BLaER1 treated with 17β-estradiol and CSF1 and Interleukin-3, amounts not matched to agents 10 nM and 100 nM (cell line): Measurements from ENCODE around the gene DBP.

Source experiments
- H3K27ac ChIP-seq, 11 experiments: shearing (Covaris generic); formaldehyde crosslinking; 2 replicates each; pipeline ENCODE4 v1.8.1; 2022
- H3K27me3 ChIP-seq, 11 experiments: shearing (Covaris generic); formaldehyde crosslinking; 2 replicates each; pipeline ENCODE4 v1.8.1; 2022
- H3K36me3 ChIP-seq, 11 experiments: shearing (Covaris generic); formaldehyde crosslinking; 2 replicates each; pipeline ENCODE4 v1.8.1; 2022
- H3K4me1 ChIP-seq, 10 experiments: shearing (Covaris generic); formaldehyde crosslinking; 2 replicates each; pipeline ENCODE4 v1.8.1; 2022
- H3K4me2 ChIP-seq, 11 experiments: shearing (Covaris generic); formaldehyde crosslinking; 2 replicates each; pipeline ENCODE4 v1.8.1; 2022
- H3K4me3 ChIP-seq, 10 experiments: shearing (Covaris generic); formaldehyde crosslinking; 2 replicates each; pipeline ENCODE4 v1.8.1; 2022
- H3K9ac ChIP-seq, 11 experiments: shearing (Covaris generic); formaldehyde crosslinking; 2 replicates each; pipeline ENCODE4 v1.8.1; 2022
- H3K9me3 ChIP-seq, 11 experiments: shearing (Covaris generic); formaldehyde crosslinking; replicated peaks in 1 of 11; 2 replicates each; pipeline ENCODE4 v1.8.1; 2022
- H4K20me1 ChIP-seq, 11 experiments: shearing (Covaris generic); formaldehyde crosslinking; 2 replicates each; pipeline ENCODE4 v1.8.1; 2022
- Cebpa-rat ChIP-seq, 11 experiments: shearing (Covaris generic); IDR thresholded peaks; 2 replicates each; pipeline ENCODE4 v1.8.1; 2022

DBP gene

DNA sequence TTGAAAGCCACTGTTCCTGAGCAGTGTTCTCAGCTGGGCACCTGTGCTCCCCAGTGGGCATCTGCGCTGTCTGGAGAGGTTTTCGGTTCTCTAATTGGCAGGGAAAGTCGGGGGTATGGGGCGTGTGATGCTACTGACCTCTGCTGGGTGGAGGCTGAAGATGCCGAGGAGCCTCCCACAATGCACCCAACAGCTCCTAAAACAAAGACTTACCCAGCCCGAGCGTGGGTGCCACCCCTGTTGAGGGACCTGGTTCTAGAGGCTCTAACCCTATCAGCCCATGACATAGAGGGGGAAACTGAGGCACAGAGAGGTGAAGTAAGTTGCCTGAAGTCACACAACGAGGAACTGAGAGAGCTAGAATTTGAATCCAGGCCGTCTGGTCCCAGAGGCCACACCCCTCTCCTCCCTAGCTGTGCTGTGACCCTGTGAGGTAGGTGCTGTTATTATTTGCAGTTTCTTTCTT is 28.3 kb downstream of the DBP start:
- Histone ChIP-seq H3K27ac (peak overlapping the region in 8 of 11 experiments; percentile 40 to 67 (median 56); a peak in 15 of 22 replicates), H3K9ac (peak overlapping the region in 10 of 11 experiments; percentile 40 to 67 (median 55); a peak in 16 of 22 replicates), H3K36me3 (peaks cover 0 to 12% (median 9%) of the 10 kb centered on the region in 11 experiments; a peak in 7 of 22 replicates), H4K20me1 (peaks cover 0 to 22% (median 12%) of the 10 kb centered on the region in 11 experiments; a peak in 18 of 22 replicates), H3K9me3 (no peaks in the 10 kb centered on the region), H3K4me3 (no peak overlapping the region; a peak in 1 of 20 replicates), H3K4me1 (peaks cover 6 to 26% (median 16%) of the 10 kb centered on the region in 10 experiments; a peak in 15 of 20 replicates), H3K4me2 (peak overlapping the region; percentile 36 to 75 (median 49); a peak in 21 of 22 replicates), H3K27me3 (no peaks in the 10 kb centered on the region)
- no peak for TF ChIP-seq Cebpa-rat (IDR thresholded peaks at IDR 0.05)

DNA sequence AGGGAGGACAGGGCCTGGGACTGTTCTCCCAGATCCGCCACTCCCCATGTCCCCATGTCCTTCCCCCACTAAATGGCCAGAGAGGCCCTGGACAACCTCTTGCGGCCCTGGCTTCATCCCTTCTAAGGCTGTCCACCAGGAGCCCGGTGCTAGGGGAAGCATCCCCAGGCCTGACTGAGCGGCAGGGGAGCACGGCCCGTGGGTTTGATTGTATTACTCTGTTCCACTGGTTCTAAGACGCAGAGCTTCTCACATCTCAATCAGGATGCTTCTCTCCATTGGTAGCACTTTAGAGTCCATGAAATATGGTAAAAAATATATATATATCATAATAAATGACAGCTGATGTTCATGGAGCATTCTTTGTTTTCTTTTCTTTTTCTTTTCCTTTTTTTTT is 29.8 kb downstream of the DBP start:
- Histone ChIP-seq H3K9ac (0 out of 22 replicates have a peak overlapping the region, but pooled peaks of 1 of the 11 experiments have one; percentile 3), H4K20me1 (peaks cover 0 to 7% (median 0%) of the 10 kb centered on the region in 11 experiments; a peak in 1 of 22 replicates)

DNA sequence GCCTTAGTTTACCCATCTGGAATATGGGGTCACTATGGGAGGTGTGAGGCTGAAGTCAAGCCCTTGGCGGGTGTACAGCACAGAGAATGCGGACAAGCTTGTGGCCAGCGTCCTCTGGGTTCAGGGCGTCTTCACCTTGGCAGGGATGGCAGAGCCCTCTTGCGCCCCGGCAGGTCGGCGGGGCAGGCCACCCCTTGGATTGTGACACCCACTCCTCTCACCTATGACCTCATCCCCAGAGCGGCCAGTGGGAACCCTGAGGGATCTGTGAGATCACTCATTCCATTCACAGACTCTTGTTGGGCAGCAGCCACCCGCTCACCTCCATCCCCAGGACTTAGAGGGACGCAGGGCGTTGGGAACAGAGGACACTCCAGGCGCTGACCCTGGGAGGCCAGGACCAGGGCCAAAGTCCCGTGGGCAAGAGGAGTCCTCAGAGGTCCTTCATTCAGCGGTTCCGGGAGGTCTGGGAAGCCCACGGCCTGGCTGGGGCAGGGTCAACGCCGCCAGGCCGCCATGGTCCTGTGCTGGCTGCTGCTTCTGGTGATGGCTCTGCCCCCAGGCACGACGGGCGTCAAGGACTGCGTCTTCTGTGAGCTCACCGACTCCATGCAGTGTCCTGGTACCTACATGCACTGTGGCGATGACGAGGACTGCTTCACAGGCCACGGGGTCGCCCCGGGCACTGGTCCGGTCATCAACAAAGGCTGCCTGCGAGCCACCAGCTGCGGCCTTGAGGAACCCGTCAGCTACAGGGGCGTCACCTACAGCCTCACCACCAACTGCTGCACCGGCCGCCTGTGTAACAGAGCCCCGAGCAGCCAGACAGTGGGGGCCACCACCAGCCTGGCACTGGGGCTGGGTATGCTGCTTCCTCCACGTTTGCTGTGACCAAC is 30.5 kb downstream of the DBP start, which contains the start of gene SPACA4:
Gene SPACA4, plus strand, starts transcription at position 280 of the 896 bp plus-strand sequence. Its CDS starts 237 bp downstream, at position 517.
- TF ChIP-seq Cebpa-rat (IDR thresholded peaks at IDR 0.05): no peak
- H3K9me3 ChIP-seq: no peaks in the 10 kb centered on the region
- no peaks in the 10 kb centered on the region for H3K36me3 ChIP-seq
- H3K9ac ChIP-seq: peak within 1 kb of the TSS in 4 of 11 experiments; percentile 3 to 12 (median 8); a peak in 2 of 22 replicates
- H3K4me2 ChIP-seq: no peak within 1 kb of the TSS
- H3K27me3 ChIP-seq: no peaks in the 10 kb centered on the region
- peaks cover 8 to 23% (median 13%) of the 10 kb centered on the region in 10 experiments; a peak in 17 of 20 replicates for H3K4me1 ChIP-seq
- no peak within 1 kb of the TSS; a peak in 1 of 22 replicates for H3K27ac ChIP-seq
- peaks cover 0 to under 1% (median 0%) of the 10 kb centered on the region in 11 experiments; a peak in 1 of 22 replicates for H4K20me1 ChIP-seq
- no peak within 1 kb of the TSS for H3K4me3 ChIP-seq

More for the DNA sequence above, 29.8 kb downstream of the DBP start:
- TF ChIP-seq Cebpa-rat (IDR thresholded peaks at IDR 0.05): no peak
- no peaks in the 10 kb centered on the region for H3K36me3 ChIP-seq
- H3K4me2 ChIP-seq: no peak overlapping the region
- H3K27ac ChIP-seq: no peak overlapping the region; a peak in 1 of 22 replicates
- no peaks in the 10 kb centered on the region for H3K27me3 ChIP-seq
- peaks cover 7 to 17% (median 12%) of the 10 kb centered on the region in 10 experiments; a peak in 17 of 20 replicates for H3K4me1 ChIP-seq
- no peak overlapping the region for H3K4me3 ChIP-seq
- no peaks in the 10 kb centered on the region for H3K9me3 ChIP-seq

- no peak overlapping the region for H3K9ac ChIP-seq
- no peaks in the 10 kb centered on the region for H4K20me1 ChIP-seq
- no peaks in the 10 kb centered on the region for H3K36me3 ChIP-seq
- no peak overlapping the region for H3K4me2 ChIP-seq
- peaks cover 10 to 25% (median 14%) of the 10 kb centered on the region in 10 experiments; a peak in 18 of 20 replicates for H3K4me1 ChIP-seq
- H3K27me3 ChIP-seq: peaks cover 0 to 4% (median 0%) of the 10 kb centered on the region in 11 experiments; a peak in 1 of 22 replicates
- no peaks in the 10 kb centered on the region for H3K9me3 ChIP-seq
- TF ChIP-seq Cebpa-rat (IDR thresholded peaks at IDR 0.05): no peak
- no peak overlapping the region for H3K27ac ChIP-seq
- H3K4me3 ChIP-seq: no peak overlapping the region
Measured at GRCh38 chr19:48603850-48604249, 33.3 kb downstream of the DBP start.

DNA sequence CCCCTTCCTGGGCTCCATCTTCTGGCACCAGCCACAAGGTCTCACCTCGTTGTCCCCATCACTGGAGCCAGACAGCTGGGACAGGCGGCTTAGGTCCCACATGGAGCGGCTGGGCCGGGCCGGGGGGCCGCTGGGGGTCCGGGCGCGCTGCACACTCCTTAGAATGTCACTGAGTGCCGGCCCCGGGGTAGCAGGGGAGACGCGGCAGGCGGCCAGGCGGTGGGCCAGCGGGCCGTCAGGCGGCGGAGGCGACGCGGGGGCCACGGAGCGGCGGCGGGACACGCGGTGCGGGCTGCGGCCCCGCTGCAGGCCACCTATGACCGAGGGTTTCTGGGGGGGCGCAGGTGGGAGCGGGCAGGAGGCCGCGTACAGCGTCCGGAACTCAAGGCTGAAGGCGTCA is 33.7 kb downstream of the DBP start:
- H3K4me2 ChIP-seq: no peak overlapping the region
- H3K9ac ChIP-seq: no peak overlapping the region
- H3K9me3 ChIP-seq: no peaks in the 10 kb centered on the region
- H3K4me1 ChIP-seq: peaks cover 8 to 21% (median 12%) of the 10 kb centered on the region in 10 experiments; a peak in 18 of 20 replicates
- peaks cover 0 to 6% (median 0%) of the 10 kb centered on the region in 11 experiments; a peak in 1 of 22 replicates for H3K27me3 ChIP-seq
- no peak for TF ChIP-seq Cebpa-rat (IDR thresholded peaks at IDR 0.05)
- no peak overlapping the region for H3K4me3 ChIP-seq
- no peaks in the 10 kb centered on the region for H4K20me1 ChIP-seq
- H3K36me3 ChIP-seq: no peaks in the 10 kb centered on the region
- H3K27ac ChIP-seq: no peak overlapping the region

- Histone ChIP-seq H3K27me3 (peaks cover 0 to 6% (median 0%) of the 10 kb centered on the region in 11 experiments; a peak in 1 of 22 replicates), H3K9me3 (no peaks in the 10 kb centered on the region), H3K4me3 (no peak overlapping the region), H3K9ac (no peak overlapping the region), H4K20me1 (no peaks in the 10 kb centered on the region), H3K36me3 (no peaks in the 10 kb centered on the region), H3K27ac (no peak overlapping the region), H3K4me2 (no peak overlapping the region), H3K4me1 (peaks cover 6 to 19% (median 11%) of the 10 kb centered on the region in 10 experiments; a peak in 16 of 20 replicates)
- no peak for TF ChIP-seq Cebpa-rat (IDR thresholded peaks at IDR 0.05)
Measured at GRCh38 chr19:48603001-48603400, 34.2 kb downstream of the DBP start.

DNA sequence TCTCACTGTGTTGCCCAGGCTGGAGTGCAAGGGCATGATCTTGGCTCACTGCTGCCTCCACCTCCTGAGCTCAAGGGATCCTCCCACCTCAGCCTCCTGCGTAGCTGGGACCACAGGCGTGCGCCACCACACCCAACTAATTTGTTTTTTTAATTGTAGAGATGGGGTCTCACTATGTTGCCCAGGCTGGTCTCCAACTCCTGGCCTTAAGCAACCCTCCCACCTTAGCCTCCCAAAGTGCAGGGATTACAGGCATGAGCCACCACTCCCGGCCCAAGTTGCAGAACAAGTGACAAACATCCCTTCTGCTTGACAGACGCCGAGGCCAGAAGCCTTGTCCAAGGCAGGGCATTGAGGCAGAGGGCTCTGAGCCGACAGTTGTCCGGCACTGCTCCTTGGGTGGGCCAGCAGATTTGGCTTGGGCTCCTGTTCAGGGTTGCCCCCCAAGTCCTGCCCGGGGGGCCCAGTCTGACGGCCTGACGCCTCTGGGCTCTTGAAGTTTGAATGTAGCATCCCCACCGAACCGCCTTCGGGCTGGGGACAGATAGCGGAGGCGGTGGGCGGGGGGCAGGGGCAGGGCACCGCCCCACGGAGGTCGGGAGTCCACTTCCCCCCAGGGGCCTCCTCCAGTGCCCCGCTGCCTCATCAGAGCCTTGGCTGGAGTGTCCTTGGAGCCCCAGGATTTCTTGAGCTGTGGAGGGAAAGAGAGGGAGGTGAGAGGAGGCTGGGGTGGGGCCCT is 36.3 kb downstream of the DBP start:
- no peak overlapping the region for H3K9ac ChIP-seq
- TF ChIP-seq Cebpa-rat (IDR thresholded peaks at IDR 0.05): no peak
- no peak overlapping the region for H3K27ac ChIP-seq
- no peaks in the 10 kb centered on the region for H3K36me3 ChIP-seq
- H3K9me3 ChIP-seq: no peaks in the 10 kb centered on the region
- no peak overlapping the region for H3K4me3 ChIP-seq
- H3K4me2 ChIP-seq: no peak overlapping the region
- H4K20me1 ChIP-seq: no peaks in the 10 kb centered on the region
- peaks cover 0 to 6% (median 0%) of the 10 kb centered on the region in 11 experiments; a peak in 1 of 22 replicates for H3K27me3 ChIP-seq
- peaks cover 19 to 32% (median 27%) of the 10 kb centered on the region in 10 experiments for H3K4me1 ChIP-seq

GRCh38 chr19:48598996-48599700 is 38.0 kb downstream of the DBP start:
- H3K4me3 ChIP-seq: no peak overlapping the region
- H3K36me3 ChIP-seq: no peaks in the 10 kb centered on the region
- peak overlapping the region in 1 of 11 experiments; percentile 3; a peak in 1 of 22 replicates for H3K9ac ChIP-seq
- H3K4me1 ChIP-seq: peaks cover 19 to 34% (median 27%) of the 10 kb centered on the region in 10 experiments
- no peak for TF ChIP-seq Cebpa-rat (IDR thresholded peaks at IDR 0.05)
- peaks cover 0 to 6% (median 0%) of the 10 kb centered on the region in 11 experiments; a peak in 1 of 22 replicates for H3K27me3 ChIP-seq
- no peaks in the 10 kb centered on the region for H4K20me1 ChIP-seq
- H3K9me3 ChIP-seq: no peaks in the 10 kb centered on the region
- no peak overlapping the region for H3K27ac ChIP-seq
- peak overlapping the region in 4 of 11 experiments; percentile 18 to 32 (median 21); a peak in 5 of 22 replicates for H3K4me2 ChIP-seq
